ENCODE measurements around the gene TGFBRAP1.

Gene TGFBRAP1

DNA sequence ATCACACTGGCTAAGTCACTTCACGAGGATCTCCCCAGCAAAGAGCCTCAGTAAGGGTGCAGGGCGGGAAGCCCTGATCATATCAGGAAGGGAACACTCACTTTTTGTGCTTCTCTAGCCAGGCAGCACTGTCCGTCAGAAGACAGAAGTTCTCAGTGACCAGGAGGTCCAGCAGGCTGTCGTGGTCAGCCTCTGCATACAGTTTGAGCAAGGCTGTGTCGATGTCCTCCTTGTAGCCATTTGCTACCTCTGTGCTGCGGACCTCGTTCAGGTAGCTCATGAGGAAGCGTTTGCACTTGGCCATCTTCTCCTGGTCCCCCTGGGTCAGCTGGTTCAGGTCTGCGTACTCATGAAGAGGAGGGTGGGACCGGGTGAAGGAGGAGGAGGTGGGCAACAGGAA lies 49.3 kb downstream of the TGFBRAP1 start:
- Histone ChIP-seq H3K9ac (ENCODE audit: low read depth in 1 of 2, low read length in 2 of 2) (no peak overlapping the region), H3K9me3 (ENCODE audit: control insufficient read depth in 1 of 2, low read length in 2 of 2) (no peaks in the 10 kb centered on the region), H3K27me3 (ENCODE audit: control insufficient read depth in 1 of 2, insufficient read depth in 2 of 2, low read length in 2 of 2) (no peaks in the 10 kb centered on the region), H3K27ac (ENCODE audit: low read depth, low read length) (no peak overlapping the region), H3K4me3 (ENCODE audit: low read depth in 1 of 2, low read length in 2 of 2) (no peak overlapping the region), H3K4me1 (ENCODE audit: control insufficient read depth in 1 of 2, insufficient read depth in 2 of 2, low read length in 2 of 2) (no peaks in the 10 kb centered on the region), H3K36me3 (ENCODE audit: control insufficient read depth in 1 of 2, insufficient read depth in 2 of 2, low read length in 2 of 2) (peaks cover 11 to 76% of the 10 kb centered on the region in 2 donors)

- H3K36me3 ChIP-seq (ENCODE audit: control insufficient read depth in 1 of 2, insufficient read depth in 2 of 2, low read length in 2 of 2): peaks cover 13 to 76% of the 10 kb centered on the region in 2 donors
- no peaks in the 10 kb centered on the region for H3K27me3 ChIP-seq (ENCODE audit: control insufficient read depth in 1 of 2, insufficient read depth in 2 of 2, low read length in 2 of 2)
- no peak overlapping the region for H3K27ac ChIP-seq (ENCODE audit: low read depth, low read length)
- H3K9ac ChIP-seq (ENCODE audit: low read depth in 1 of 2, low read length in 2 of 2): no peak overlapping the region
- no peak overlapping the region for H3K4me3 ChIP-seq (ENCODE audit: low read depth in 1 of 2, low read length in 2 of 2)
- H3K9me3 ChIP-seq (ENCODE audit: control insufficient read depth in 1 of 2, low read length in 2 of 2): no peaks in the 10 kb centered on the region
- H3K4me1 ChIP-seq (ENCODE audit: control insufficient read depth in 1 of 2, insufficient read depth in 2 of 2, low read length in 2 of 2): no peaks in the 10 kb centered on the region
These were observed 50.4 kb downstream of the TGFBRAP1 start for GRCh38 chr2:105279126-105279525.

DNA sequence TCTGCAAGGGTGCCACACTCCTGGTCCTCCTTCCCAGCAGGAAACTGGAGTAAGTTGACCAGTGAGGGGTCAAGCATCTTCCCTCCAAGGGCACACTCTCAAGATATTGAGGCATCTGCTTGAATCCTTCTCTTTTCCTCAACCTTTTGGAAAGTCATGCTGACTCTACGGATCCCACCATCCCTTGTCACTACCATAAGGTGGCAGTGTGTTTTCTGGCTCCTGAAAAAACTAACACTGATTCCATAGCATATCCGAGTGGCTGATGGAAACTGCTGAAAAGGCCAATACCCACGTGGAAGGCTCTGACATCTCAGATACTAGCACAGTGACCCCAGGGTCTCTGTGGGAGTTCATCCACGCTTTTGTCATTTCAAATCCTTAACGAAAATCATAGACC lies 50.9 kb downstream of the TGFBRAP1 start:
- Histone ChIP-seq H3K9ac (ENCODE audit: low read depth in 1 of 2, low read length in 2 of 2) (no peak overlapping the region), H3K4me1 (ENCODE audit: control insufficient read depth in 1 of 2, insufficient read depth in 2 of 2, low read length in 2 of 2) (no peaks in the 10 kb centered on the region), H3K36me3 (ENCODE audit: control insufficient read depth in 1 of 2, insufficient read depth in 2 of 2, low read length in 2 of 2) (peaks cover 13 to 76% of the 10 kb centered on the region in 2 donors), H3K27ac (ENCODE audit: low read depth, low read length) (no peak overlapping the region), H3K9me3 (ENCODE audit: control insufficient read depth in 1 of 2, low read length in 2 of 2) (no peaks in the 10 kb centered on the region), H3K27me3 (ENCODE audit: control insufficient read depth in 1 of 2, insufficient read depth in 2 of 2, low read length in 2 of 2) (no peaks in the 10 kb centered on the region), H3K4me3 (ENCODE audit: low read depth in 1 of 2, low read length in 2 of 2) (no peak overlapping the region)

- Histone ChIP-seq H3K9ac (ENCODE audit: low read depth in 1 of 2, low read length in 2 of 2) (no peak overlapping the region), H3K4me3 (ENCODE audit: low read depth in 1 of 2, low read length in 2 of 2) (no peak overlapping the region), H3K27me3 (ENCODE audit: control insufficient read depth in 1 of 2, insufficient read depth in 2 of 2, low read length in 2 of 2) (no peaks in the 10 kb centered on the region), H3K36me3 (ENCODE audit: control insufficient read depth in 1 of 2, insufficient read depth in 2 of 2, low read length in 2 of 2) (peaks cover 17 to 73% of the 10 kb centered on the region in 2 donors), H3K4me1 (ENCODE audit: control insufficient read depth in 1 of 2, insufficient read depth in 2 of 2, low read length in 2 of 2) (no peaks in the 10 kb centered on the region), H3K9me3 (ENCODE audit: control insufficient read depth in 1 of 2, low read length in 2 of 2) (no peaks in the 10 kb centered on the region), H3K27ac (ENCODE audit: low read depth, low read length) (no peak overlapping the region)
These were observed 55.5 kb downstream of the TGFBRAP1 start for GRCh38 chr2:105274046-105274445.

DNA sequence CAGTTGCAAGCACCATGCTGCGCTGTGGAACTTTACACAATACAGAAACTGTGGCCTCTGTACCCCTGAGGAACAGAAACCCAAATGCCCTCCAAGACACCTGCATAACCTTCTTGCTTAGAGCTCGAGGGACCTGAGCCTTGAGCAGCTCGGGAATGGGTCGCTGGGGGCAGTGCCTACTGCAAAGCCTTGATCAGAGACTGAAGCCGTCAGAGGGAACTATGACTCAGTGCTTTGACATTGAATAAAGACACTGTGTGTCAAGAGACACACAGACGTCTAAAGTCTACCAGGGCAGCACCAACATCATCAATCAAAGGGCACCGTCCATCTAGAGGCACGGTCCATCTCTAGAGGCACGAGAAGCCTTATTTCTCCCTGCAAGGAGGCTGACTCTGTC lies 57.4 kb downstream of the TGFBRAP1 start:
- no peaks in the 10 kb centered on the region for H3K27me3 ChIP-seq (ENCODE audit: control insufficient read depth in 1 of 2, insufficient read depth in 2 of 2, low read length in 2 of 2)
- H3K9ac ChIP-seq (ENCODE audit: low read depth in 1 of 2, low read length in 2 of 2): no peak overlapping the region
- no peak overlapping the region for H3K27ac ChIP-seq (ENCODE audit: low read depth, low read length)
- H3K9me3 ChIP-seq (ENCODE audit: control insufficient read depth in 1 of 2, low read length in 2 of 2): no peaks in the 10 kb centered on the region
- H3K4me3 ChIP-seq (ENCODE audit: low read depth in 1 of 2, low read length in 2 of 2): no peak overlapping the region
- no peaks in the 10 kb centered on the region for H3K4me1 ChIP-seq (ENCODE audit: control insufficient read depth in 1 of 2, insufficient read depth in 2 of 2, low read length in 2 of 2)
- peaks cover 23 to 82% of the 10 kb centered on the region in 2 donors for H3K36me3 ChIP-seq (ENCODE audit: control insufficient read depth in 1 of 2, insufficient read depth in 2 of 2, low read length in 2 of 2)

GRCh38 chr2:105271393-105272045 lies 58.0 kb downstream of the TGFBRAP1 start:
- Histone ChIP-seq H3K36me3 (ENCODE audit: control insufficient read depth in 1 of 2, insufficient read depth in 2 of 2, low read length in 2 of 2) (peaks cover 25 to 82% of the 10 kb centered on the region in 2 donors), H3K27me3 (ENCODE audit: control insufficient read depth in 1 of 2, insufficient read depth in 2 of 2, low read length in 2 of 2) (no peaks in the 10 kb centered on the region), H3K27ac (ENCODE audit: low read depth, low read length) (no peak overlapping the region), H3K4me1 (ENCODE audit: control insufficient read depth in 1 of 2, insufficient read depth in 2 of 2, low read length in 2 of 2) (no peaks in the 10 kb centered on the region), H3K4me3 (ENCODE audit: low read depth in 1 of 2, low read length in 2 of 2) (no peak overlapping the region), H3K9ac (ENCODE audit: low read depth in 1 of 2, low read length in 2 of 2) (no peak overlapping the region), H3K9me3 (ENCODE audit: control insufficient read depth in 1 of 2, low read length in 2 of 2) (no peaks in the 10 kb centered on the region)

DNA sequence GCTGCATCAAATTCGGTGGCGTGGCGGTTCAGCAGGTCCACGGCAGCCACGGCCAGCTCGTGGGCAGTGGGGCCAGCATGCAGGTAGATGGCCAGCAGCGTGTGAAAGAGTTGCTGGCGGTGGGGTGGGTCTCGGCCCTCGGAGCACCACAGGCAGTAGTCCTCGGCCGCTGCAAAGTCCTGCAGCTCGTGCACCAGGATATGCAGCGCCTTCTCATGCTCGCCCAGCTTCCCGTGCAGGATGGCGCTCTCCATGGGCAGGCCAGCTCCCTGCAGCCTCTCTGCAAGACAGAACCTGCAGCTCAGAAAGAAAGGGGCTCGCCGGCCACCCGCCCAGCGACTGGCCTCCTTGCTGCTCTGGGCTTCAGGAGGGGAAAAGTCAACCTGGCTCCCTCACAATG lies 60.1 kb downstream of the TGFBRAP1 start:
- no peaks in the 10 kb centered on the region for H3K27me3 ChIP-seq (ENCODE audit: control insufficient read depth in 1 of 2, insufficient read depth in 2 of 2, low read length in 2 of 2)
- H3K4me3 ChIP-seq (ENCODE audit: low read depth in 1 of 2, low read length in 2 of 2): no peak overlapping the region
- no peaks in the 10 kb centered on the region for H3K4me1 ChIP-seq (ENCODE audit: control insufficient read depth in 1 of 2, insufficient read depth in 2 of 2, low read length in 2 of 2)
- H3K36me3 ChIP-seq (ENCODE audit: control insufficient read depth in 1 of 2, insufficient read depth in 2 of 2, low read length in 2 of 2): peaks cover 28 to 78% of the 10 kb centered on the region in 2 donors
- H3K27ac ChIP-seq (ENCODE audit: low read depth, low read length): no peak overlapping the region
- H3K9me3 ChIP-seq (ENCODE audit: control insufficient read depth in 1 of 2, low read length in 2 of 2): no peaks in the 10 kb centered on the region
- no peak overlapping the region for H3K9ac ChIP-seq (ENCODE audit: low read depth in 1 of 2, low read length in 2 of 2)

DNA sequence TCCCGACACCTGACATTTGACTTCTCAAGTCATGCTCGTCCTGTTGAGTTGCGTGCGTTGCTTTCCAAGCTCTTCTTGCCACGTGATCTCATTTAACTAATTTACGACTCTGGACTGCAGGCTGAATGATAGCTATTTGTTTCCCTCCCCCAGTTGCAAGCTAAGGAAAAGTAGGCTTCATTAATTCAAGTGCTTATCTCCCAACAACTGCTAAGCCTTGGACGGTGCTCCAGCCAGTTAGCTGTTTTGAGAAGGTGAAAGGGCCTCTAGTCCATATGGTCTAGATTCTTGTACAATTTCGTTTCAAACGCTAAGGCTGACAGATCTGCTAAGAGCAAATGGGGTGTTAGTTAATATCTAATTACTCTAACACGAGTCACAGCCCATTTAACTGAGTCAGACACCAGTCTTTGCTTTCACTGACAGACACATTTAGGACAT lies 66.9 kb downstream of the TGFBRAP1 start:
- no peak overlapping the region for H3K27ac ChIP-seq (ENCODE audit: low read depth, low read length)
- peaks cover 16 to 28% of the 10 kb centered on the region in 2 donors for H3K36me3 ChIP-seq (ENCODE audit: control insufficient read depth in 1 of 2, insufficient read depth in 2 of 2, low read length in 2 of 2)
- no peaks in the 10 kb centered on the region for H3K27me3 ChIP-seq (ENCODE audit: control insufficient read depth in 1 of 2, insufficient read depth in 2 of 2, low read length in 2 of 2)
- H3K9me3 ChIP-seq (ENCODE audit: control insufficient read depth in 1 of 2, low read length in 2 of 2): no peaks in the 10 kb centered on the region
- H3K4me1 ChIP-seq (ENCODE audit: control insufficient read depth in 1 of 2, insufficient read depth in 2 of 2, low read length in 2 of 2): no peaks in the 10 kb centered on the region
- no peak overlapping the region for H3K4me3 ChIP-seq (ENCODE audit: low read depth in 1 of 2, low read length in 2 of 2)
- no peak overlapping the region for H3K9ac ChIP-seq (ENCODE audit: low read depth in 1 of 2, low read length in 2 of 2)

DNA sequence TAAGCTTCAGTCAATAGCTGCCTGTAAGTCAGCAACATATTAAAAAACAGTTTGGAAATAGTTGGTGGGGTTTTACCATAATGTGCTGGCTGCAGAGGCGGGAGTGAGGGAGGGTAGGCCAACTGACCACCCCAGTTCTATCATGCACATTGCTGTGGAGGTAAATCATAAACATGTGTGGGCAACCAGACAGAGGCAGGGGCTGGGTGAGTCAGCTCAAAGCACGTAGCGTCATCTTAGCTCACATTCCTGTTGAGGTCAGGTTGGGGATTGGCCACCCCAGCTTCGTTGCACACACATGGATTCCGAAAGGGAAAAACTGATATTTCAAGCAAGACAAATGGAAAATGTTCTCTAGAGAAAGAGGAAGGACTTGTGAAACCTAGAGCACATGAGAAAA lies 68.5 kb downstream of the TGFBRAP1 start:
- Histone ChIP-seq H3K27ac (ENCODE audit: low read depth, low read length) (no peak overlapping the region), H3K4me3 (ENCODE audit: low read depth in 1 of 2, low read length in 2 of 2) (no peak overlapping the region), H3K9me3 (ENCODE audit: control insufficient read depth in 1 of 2, low read length in 2 of 2) (no peaks in the 10 kb centered on the region), H3K36me3 (ENCODE audit: control insufficient read depth in 1 of 2, insufficient read depth in 2 of 2, low read length in 2 of 2) (peaks cover 9 to 13% of the 10 kb centered on the region in 2 donors), H3K4me1 (ENCODE audit: control insufficient read depth in 1 of 2, insufficient read depth in 2 of 2, low read length in 2 of 2) (no peaks in the 10 kb centered on the region), H3K27me3 (ENCODE audit: control insufficient read depth in 1 of 2, insufficient read depth in 2 of 2, low read length in 2 of 2) (no peaks in the 10 kb centered on the region), H3K9ac (ENCODE audit: low read depth in 1 of 2, low read length in 2 of 2) (no peak overlapping the region)

DNA sequence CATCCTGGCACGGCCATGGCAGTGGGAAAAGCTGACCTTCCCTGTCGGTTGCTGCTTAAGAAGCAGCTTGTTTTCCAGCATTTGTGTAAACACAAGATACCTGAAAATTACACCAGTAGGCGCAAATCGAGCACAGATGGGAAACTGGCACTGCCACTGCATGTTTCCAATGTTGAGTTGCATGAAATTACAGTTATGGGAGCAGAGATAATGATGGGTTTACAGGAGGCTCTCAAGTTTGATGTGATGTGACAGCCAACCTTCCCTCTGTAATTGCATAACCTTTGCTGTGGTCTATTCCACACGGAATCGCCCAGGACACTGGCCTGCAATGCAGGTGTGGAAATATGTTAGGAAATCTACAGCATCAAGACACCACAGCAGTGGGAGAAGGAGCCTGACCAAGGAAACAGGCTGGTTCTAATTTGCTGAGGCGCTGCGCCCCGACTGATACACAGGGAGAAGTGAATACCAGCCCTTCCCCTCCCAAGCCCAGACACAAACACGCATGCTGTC lies 70.6 kb downstream of the TGFBRAP1 start:
- Histone ChIP-seq H3K4me1 (ENCODE audit: control insufficient read depth in 1 of 2, insufficient read depth in 2 of 2, low read length in 2 of 2) (no peaks in the 10 kb centered on the region), H3K9me3 (ENCODE audit: control insufficient read depth in 1 of 2, low read length in 2 of 2) (no peaks in the 10 kb centered on the region), H3K36me3 (ENCODE audit: control insufficient read depth in 1 of 2, insufficient read depth in 2 of 2, low read length in 2 of 2) (peaks cover 0 to 4% of the 10 kb centered on the region in 2 donors), H3K27ac (ENCODE audit: low read depth, low read length) (no peak overlapping the region), H3K27me3 (ENCODE audit: control insufficient read depth in 1 of 2, insufficient read depth in 2 of 2, low read length in 2 of 2) (no peaks in the 10 kb centered on the region), H3K9ac (ENCODE audit: low read depth in 1 of 2, low read length in 2 of 2) (no peak overlapping the region), H3K4me3 (ENCODE audit: low read depth in 1 of 2, low read length in 2 of 2) (no peak overlapping the region)
